Stimulated activated CD4-positive, alpha-beta T cell treated with anti-CD3 and anti-CD28 coated beads, TNF-alpha, amount 100 ng/mL, for 1 hour (primary cell): ENCODE measurements around the gene RBM34.

Experiments used
- DNase-seq, 3 donors: peaks; one replicate each; pipeline ENCODE4 v3.0.0-alpha.2; 2020; ENCODE audit warnings: low read depth in 3 of 3, low spot score in 1 of 3

RBM34 gene

GRCh38 chr1:235156265-235156664 is 4.8 kb downstream of the RBM34 start:
- DNase-seq, result no peak

- no peak for DNase-seq
Measured at GRCh38 chr1:235152235-235152634, 8.8 kb downstream of the RBM34 start.

- DNase-seq, result no peak
Measured at GRCh38 chr1:235151033-235151432, 10.0 kb downstream of the RBM34 start.

- DNase-seq, result no peak
Measured at GRCh38 chr1:235149824-235150223, 11.2 kb downstream of the RBM34 start.

GRCh38 chr1:235147269-235147668 is 13.8 kb downstream of the RBM34 start:
- no peak for DNase-seq

GRCh38 chr1:235145639-235146038 is 15.4 kb downstream of the RBM34 start:
- no peak for DNase-seq

GRCh38 chr1:235142991-235143390 is 18.1 kb downstream of the RBM34 start:
- DNase-seq, result no peak

GRCh38 chr1:235139315-235139714 is 21.7 kb downstream of the RBM34 start:
- no peak for DNase-seq

GRCh38 chr1:235138821-235139220 is 22.2 kb downstream of the RBM34 start:
- DNase-seq, result no peak

GRCh38 chr1:235136111-235136510 is 24.9 kb downstream of the RBM34 start:
- DNase-seq, result no peak

- no peak for DNase-seq
Measured at GRCh38 chr1:235134171-235134570, 26.9 kb downstream of the RBM34 start.

- DNase-seq, result no peak
Measured at GRCh38 chr1:235133086-235133485, 28.0 kb downstream of the RBM34 start.

- no peak for DNase-seq
Measured at GRCh38 chr1:235131961-235132360, 29.1 kb downstream of the RBM34 start.

- no peak for DNase-seq
Measured at GRCh38 chr1:235130766-235131270, 30.2 kb downstream of the RBM34 start.

GRCh38 chr1:235129774-235130570 is 31.1 kb downstream of the RBM34 start:
- DNase-seq, result no peak

GRCh38 chr1:235128456-235129328 is 32.4 kb downstream of the RBM34 start, which contains the start of gene TOMM20:
TSS of gene TOMM20 (minus strand) at chr1:235128837. CDS start at chr1:235128715, 122 bp downstream.
- peak; percentile 86 to 90 (median 87) for DNase-seq

GRCh38 chr1:235127732-235128455 is 33.2 kb downstream of the RBM34 start:
- no peak for DNase-seq

GRCh38 chr1:235127203-235127602 is 33.8 kb downstream of the RBM34 start:
- DNase-seq, result no peak

GRCh38 chr1:235124665-235125064 is 36.4 kb downstream of the RBM34 start:
- no peak for DNase-seq

- no peak for DNase-seq
Measured at GRCh38 chr1:235124111-235124510, 36.9 kb downstream of the RBM34 start.

- no peak for DNase-seq
Measured at GRCh38 chr1:235122348-235122747, 38.7 kb downstream of the RBM34 start.
